Measurements from ENCODE around the gene AFG1L.
"Not testable (repeated sequence)": the region's sequence is repeated elsewhere in the genome, so short reads cannot be mapped to it uniquely, and the experiment has no call there.

AFG1L gene

GRCh38 chr6:108350528-108350927 is 55.7 kb downstream of the AFG1L start:
- DNase-seq (ENCODE audit: low read depth): no peak

- DNase-seq (ENCODE audit: low read depth): no peak
Measured at GRCh38 chr6:108353853-108354252, 59.0 kb downstream of the AFG1L start.

- no peak for DNase-seq (ENCODE audit: low read depth)
Measured at GRCh38 chr6:108355120-108355519, 60.3 kb downstream of the AFG1L start.

- no peak for DNase-seq (ENCODE audit: low read depth)
Measured at GRCh38 chr6:108355890-108356289, 61.0 kb downstream of the AFG1L start.

- DNase-seq (ENCODE audit: low read depth): no peak
Measured at GRCh38 chr6:108359901-108360882, 65.3 kb downstream of the AFG1L start.

GRCh38 chr6:108360919-108361311 is 66.1 kb downstream of the AFG1L start:
- no peak for DNase-seq (ENCODE audit: low read depth)

GRCh38 chr6:108361312-108361932 is 66.6 kb downstream of the AFG1L start:
- no peak for DNase-seq (ENCODE audit: low read depth)

- no peak for DNase-seq (ENCODE audit: low read depth)
Measured at GRCh38 chr6:108362455-108362854, 67.6 kb downstream of the AFG1L start.

- DNase-seq (ENCODE audit: low read depth): no peak
Measured at GRCh38 chr6:108363113-108363512, 68.3 kb downstream of the AFG1L start.

- no peak for DNase-seq (ENCODE audit: low read depth)
Measured at GRCh38 chr6:108363889-108364313, 69.0 kb downstream of the AFG1L start.

GRCh38 chr6:108364470-108364869 is 69.6 kb downstream of the AFG1L start:
- DNase-seq (ENCODE audit: low read depth): no peak

GRCh38 chr6:108365478-108365877 is 70.6 kb downstream of the AFG1L start:
- DNase-seq (ENCODE audit: low read depth): no peak

GRCh38 chr6:108366236-108366635 is 71.4 kb downstream of the AFG1L start:
- DNase-seq (ENCODE audit: low read depth): no peak

- DNase-seq (ENCODE audit: low read depth): no peak
Measured at GRCh38 chr6:108368431-108369030, 73.7 kb downstream of the AFG1L start.

GRCh38 chr6:108380876-108381275 is 86.0 kb downstream of the AFG1L start:
- DNase-seq (ENCODE audit: low read depth): no peak

GRCh38 chr6:108383981-108384380 is 89.1 kb downstream of the AFG1L start:
- DNase-seq (ENCODE audit: low read depth): no peak

- DNase-seq (ENCODE audit: low read depth): not testable (repeated sequence)
Measured at GRCh38 chr6:108389190-108389589, 94.3 kb downstream of the AFG1L start.

GRCh38 chr6:108395297-108395696 is 100.4 kb downstream of the AFG1L start:
- DNase-seq (ENCODE audit: low read depth): no peak

- DNase-seq (ENCODE audit: low read depth): no peak
Measured at GRCh38 chr6:108403236-108403635, 108.4 kb downstream of the AFG1L start.

- DNase-seq (ENCODE audit: low read depth): no peak
Measured at GRCh38 chr6:108406943-108407342, 112.1 kb downstream of the AFG1L start.

GRCh38 chr6:108407904-108408827 is 113.3 kb downstream of the AFG1L start:
- DNase-seq (ENCODE audit: low read depth): no peak

- DNase-seq (ENCODE audit: low read depth): no peak
Measured at GRCh38 chr6:108408861-108409260, 114.0 kb downstream of the AFG1L start.

Measured in T follicular helper cell (primary cell).